Activated T-helper 9 cell treated with anti-CD3 and anti-CD28 coated beads, Interleukin-2, amount 50 U/mL, for 16 hours (primary cell): ENCODE data around the gene UGCG.
"Not testable (repeated sequence)": the region's sequence is repeated elsewhere in the genome, so short reads cannot be mapped to it uniquely, and the experiment has no call there.

Experiments
- DNase-seq: peaks from one replicate; pipeline ENCODE4 v3.0.0-alpha.2; 2020; ENCODE audit warnings: low read depth

UGCG gene

DNA sequence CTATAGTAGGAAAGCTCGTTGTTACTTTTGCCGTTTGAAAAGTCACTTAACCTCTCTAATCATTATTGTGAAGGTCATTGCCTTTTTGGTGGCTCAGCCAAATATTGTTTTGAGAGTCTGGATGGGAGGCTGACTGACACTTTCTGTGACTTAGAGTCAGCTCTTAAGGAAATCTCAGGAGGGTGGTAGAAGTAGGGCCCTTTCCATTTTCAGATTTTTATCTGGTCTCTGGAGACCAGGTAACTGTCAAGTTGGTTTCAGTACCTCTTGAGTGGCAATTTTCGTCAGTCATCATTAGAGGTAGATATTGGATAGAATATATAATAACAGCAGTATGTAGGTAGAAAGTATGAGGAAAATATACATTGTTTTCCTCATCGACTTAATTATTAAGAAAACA, 23.3 kb downstream of the UGCG start:
- DNase-seq: no peak

DNA sequence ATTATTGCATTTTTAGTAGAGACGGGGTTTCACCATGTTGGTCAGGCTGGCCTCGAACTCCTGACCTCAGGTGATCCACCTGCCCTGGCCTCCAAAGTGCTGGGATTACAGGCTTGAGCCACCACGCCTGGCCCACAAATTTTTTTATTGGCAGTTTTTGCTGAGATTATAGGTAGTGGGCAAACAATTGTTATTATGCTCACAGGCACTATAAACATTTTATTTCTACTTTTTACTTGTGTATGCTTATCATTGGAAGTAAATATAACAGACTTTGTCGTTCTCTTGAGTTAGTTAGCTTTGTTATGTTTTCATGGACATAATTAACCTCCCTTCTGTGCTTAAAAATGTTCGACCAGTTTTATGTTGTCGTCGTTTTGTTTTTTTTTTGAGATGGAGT, 23.9 kb downstream of the UGCG start:
- no peak for DNase-seq

DNA sequence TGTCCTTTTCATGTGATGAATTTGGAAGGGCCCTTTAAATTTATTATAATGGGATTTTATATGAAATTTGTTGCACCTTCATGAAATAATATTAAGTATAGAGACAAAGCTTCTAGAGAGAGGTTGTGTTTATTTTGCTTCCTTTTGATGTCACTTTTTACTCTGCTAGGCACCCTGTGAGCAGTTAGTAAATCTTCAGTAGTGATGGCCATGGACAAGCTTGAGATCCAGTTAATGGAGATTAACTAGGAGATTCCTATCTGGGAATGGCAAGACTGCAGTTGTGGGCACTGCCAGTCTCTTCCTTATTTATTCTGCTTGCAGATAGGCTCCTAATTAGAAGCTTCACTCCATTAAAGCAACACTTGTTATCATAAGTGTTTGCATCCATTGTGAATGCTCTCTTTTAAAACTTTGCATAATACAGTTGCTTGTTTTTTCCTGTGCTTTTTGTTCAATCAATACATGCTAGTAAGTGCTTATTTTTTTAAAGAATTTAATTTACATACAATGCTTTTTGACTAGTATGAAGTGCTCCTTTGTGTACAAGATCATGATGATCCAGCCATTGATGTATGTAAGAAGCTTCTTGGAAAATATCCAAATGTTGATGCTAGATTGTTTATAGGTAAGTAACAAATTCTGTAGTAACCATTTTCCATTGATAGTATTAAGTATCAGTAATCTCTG, 25.9 kb downstream of the UGCG start:
- DNase-seq: no peak

DNA sequence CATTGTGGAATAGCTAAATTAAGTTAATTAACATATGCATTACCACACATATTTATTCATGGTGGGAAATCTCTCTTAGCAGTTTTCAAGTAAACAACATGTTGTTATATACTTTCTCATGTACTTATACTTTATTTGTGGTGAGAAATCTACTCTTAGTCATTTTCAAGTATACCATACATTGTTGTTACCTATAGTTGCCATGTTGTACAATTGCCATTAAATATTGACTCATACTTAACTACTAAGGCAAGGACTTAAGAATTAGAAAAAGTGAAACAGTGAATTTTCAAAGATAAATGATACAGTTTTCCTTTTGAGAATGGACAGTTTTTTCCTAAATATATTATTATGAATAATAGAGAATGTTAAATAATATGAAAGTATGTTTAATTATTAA, 27.7 kb downstream of the UGCG start:
- no peak for DNase-seq

DNA sequence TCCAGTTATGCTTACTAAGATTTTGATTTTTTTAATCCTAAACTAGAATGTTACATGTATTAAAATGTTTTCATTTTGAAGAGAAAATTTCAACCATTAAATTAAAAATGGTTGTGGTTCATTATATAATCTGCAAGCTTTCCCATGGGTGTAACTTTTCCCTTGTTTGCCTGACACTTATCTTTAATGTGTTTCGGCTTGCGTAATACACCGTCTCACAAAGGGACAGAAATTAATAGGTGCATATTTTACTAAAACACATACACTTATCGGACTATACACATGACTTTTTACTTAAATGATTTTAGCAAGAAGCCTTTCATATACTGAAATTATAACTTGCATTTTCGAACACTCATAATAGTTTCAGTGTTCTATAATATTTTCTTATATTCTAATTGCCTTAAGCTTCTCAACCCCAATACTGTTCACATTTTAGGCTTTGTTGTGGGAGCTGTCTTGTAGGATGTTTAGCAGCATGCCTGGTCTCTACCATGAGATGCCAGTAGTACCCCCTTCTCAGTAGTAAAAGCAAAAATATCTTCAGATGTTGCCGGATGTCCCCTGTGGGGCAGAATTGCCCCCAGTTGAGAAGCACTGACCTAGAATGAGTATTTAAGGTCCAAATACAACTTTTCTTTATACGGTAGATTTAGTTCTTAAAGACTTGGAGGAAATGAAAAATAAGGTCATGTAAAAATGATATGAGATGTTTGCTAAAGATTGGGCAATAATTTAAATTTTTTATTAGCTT, 28.6 kb downstream of the UGCG start:
- no peak for DNase-seq

DNA sequence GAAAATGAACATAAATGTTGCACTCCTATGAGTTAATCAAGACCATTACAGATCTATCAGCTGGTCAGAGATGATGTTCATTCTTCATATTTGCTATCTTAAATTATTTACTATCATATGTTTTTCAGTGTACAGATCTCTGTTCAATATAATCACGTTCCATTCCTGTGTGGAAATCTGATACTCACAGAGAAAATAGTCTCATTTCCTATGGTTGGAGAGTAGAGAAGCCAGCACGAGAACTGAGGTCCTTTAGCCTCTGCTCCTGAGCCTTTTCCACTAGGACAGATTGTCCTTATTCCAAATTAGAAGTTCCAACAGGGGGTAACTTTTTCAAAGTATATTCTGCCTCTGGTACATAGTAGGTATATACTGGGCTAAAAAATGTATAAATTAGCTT, 29.2 kb downstream of the UGCG start:
- DNase-seq: no peak

DNA sequence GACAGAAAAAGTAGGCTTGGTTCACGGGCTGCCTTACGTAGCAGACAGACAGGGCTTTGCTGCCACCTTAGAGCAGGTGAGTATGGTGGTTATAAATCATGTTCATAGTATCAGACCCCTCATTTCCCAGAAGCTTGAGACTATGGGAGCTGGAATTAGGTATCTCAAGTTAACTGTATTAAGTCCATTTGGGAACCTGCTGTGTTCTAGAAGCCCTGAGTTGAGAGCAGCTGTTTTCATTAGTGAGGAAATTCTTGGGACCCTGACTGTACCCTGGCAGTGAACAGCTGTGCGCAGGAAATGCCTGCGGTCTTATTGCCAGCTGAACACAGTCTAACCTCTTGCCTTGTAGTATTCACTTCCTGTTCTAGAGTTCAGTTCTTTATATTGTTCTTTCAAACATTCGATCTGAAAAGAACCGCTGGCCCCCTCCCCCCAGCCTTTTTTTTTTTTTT, 29.8 kb downstream of the UGCG start:
- DNase-seq: peak; percentile 33

DNA sequence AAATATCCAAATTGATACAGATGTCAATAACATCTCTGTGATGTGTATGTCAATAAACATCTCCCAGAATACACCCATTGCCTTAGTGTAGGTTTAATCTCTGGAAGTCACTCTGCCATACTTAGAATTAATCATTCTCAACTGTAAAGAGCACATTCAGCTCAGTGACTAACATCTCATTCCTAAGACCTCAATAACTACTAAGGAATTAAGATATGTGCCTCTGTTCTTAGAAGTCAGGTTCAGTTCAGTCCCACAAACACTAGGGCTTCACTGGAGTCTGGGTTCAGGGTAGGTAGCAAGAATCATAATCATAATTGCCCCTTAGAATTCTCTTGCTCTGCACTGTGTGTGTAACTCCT, 31.7 kb downstream of the UGCG start:
- DNase-seq: no peak

DNA sequence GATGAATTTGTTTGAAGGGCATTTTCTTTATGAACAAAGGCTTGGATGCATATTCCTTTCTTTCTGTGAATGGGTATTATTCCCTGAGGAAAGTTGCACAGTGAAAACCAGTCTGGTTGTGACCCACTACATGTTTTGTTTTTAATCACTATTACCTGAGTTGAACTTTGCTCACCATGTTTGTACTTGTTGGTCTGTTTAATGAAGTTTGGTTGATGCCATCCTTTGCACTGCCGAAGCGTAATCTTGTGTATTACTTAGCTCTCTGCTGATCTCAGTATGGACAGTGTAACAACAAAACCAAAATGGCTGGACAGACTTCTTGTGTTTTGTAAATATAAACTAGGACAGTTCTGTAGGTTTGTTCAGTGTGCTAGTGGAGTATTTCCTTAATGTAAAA, 38.1 kb downstream of the UGCG start:
- no peak for DNase-seq

DNA sequence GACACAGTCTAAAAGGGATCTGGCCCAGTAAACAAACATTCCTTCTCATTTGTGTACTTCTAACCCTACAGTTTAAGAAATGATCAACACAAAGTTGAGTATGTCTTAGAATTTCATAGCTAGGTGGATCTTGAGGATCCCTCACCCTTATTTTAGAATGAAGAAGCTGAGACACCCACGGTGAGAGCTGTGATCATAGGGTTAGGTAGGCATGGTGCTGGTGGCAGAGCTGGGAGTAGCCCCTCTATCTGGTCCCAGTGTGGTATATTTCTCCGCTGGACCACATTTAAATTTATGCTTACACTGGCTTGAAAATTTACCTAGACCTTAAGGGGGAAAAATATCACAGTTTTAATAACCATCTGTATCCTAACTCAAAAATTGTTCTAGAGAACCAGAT, 39.8 kb downstream of the UGCG start:
- DNase-seq: no peak

DNA sequence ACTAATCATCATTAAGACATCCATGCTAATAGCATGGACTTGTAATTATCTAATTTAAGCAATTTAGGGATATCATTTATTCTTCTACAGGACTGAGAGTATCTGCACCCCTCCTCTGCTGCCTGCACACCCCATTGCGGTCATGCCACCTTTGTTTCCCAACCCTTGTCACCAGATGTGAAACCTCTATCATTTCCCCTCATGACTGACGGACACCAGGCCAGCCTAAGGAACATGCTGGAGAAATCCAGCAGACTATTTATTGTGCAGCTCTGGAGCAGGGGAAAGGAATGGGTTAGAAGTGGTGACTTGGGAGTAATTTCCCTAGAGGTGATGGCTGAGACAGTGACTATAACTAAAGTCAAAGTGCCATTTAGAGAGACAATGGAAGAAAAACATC, 40.7 kb downstream of the UGCG start:
- DNase-seq: no peak

DNA sequence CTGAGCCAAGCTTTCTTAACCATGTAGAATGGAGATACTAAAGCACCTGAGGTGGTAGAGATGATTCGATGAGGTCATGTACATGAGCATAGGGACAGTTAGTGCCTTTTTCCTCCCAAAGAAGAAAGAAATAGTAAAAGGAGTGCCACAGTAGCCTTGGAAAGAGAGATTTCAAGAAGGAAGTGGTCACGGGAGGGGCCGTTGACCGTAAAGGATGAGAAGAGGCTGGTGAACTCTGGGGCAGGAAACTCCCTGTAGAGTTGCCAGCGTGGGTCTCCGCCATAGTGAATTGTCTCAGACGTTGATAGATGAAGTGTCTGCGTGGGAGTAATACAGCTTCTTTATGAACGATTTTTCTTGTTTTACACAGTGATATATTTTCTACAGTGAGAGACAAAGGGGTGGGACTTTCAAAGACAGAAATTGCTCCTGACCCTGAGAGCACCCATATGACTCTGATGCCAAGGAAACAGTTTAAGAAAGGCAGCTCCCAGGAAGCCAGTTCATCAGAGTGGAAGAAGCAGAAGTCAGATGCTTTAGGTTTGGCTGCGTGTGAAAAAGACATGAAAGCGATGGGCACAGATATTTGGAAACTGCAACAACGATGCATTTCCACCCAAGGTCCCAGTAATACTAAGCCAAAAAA, 41.3 kb downstream of the UGCG start:
- DNase-seq: peak; percentile 33

DNA sequence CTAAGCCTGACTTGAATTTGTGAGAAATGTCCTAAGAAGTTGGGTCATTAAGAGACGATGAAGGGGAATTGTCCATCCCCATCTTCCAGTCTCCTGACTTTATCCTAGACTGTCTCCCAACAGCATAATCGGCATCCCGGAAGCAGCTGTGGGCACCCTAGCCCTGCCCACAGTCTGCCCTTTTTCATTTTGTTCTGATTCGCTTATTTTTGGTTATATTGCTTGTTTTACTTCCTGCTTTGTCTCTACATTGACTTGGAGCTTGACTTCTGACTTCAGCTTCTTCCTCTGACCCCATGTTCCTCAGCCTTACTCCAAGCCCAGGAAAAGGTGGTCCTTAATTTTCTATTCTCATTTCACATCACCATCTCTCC, 41.8 kb downstream of the UGCG start:
- DNase-seq: no peak

DNA sequence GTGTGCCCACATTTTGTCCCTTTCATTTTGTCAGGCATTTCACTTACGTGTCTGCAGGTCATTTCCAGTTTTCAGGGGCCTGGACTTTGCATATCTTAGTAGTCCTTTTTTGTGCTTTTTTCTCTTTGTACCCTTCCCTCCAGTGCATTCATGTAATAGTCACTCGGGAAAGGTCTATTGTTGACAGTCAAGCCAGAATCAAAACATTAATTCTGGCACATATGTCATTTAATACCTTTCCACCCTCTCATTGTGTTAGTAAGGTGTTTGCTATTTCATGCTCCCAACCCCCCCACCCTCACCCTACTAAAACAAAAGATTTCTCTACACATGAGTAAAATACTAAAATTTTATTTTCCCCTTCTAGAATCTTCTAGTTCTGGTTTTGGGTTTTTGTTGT, 42.7 kb downstream of the UGCG start:
- no peak for DNase-seq

DNA sequence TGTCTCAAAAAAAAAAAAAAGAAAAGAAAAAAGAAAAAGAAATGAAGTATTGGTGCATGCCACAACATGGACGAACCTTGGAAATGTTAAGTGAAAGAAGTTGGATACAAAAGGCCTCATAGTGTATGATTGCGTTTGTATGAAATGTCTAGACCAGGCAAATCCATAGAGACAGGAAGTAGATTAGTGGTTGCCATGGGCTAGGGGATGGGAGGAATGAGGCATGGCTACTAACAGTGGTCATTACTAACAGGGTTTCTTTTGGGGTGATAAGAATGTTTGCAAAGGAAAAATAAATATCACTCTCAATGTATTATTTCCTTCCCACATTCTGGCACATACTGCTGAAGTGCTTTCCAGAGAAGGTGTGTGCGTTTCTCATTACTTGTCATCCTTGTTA, 44.1 kb downstream of the UGCG start:
- no peak for DNase-seq

DNA sequence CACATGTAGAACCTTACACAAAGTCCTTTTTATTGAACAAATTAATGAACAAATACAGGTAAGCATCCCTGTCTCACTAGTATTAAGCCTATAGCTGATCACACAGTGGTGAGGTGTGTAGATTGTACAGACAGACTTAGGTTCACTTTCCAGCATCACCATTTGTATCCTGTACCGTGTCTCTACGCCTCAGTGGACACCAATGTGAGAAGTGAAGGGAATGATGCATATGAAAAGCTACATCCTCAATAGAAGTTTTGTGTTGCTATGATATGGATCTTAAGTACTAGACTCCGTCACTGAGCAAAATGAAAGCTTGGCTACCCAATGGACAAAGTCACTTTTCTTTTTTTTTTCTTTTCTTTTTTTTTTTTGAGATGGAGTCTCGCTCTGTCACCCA, 46.6 kb downstream of the UGCG start:
- no peak for DNase-seq

DNA sequence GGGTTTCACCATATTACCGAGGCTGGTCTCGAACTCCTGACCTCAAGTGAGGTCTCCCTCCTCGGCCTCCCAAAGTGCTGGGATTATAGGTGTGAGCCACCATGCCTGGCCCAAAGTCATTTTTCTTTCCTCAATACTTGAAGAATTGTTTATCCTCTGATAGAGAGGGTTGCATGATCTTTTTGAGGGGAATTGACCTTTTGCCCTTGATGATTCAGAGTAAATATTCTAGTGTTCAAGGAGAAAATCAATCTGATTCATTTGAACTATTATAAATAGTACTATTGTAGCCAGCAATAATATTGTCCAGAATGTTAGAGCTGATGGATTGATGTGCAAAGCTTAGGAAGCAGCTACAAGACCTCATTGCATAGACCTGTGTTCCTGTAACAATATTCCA, 47.1 kb downstream of the UGCG start:
- DNase-seq: no peak

DNA sequence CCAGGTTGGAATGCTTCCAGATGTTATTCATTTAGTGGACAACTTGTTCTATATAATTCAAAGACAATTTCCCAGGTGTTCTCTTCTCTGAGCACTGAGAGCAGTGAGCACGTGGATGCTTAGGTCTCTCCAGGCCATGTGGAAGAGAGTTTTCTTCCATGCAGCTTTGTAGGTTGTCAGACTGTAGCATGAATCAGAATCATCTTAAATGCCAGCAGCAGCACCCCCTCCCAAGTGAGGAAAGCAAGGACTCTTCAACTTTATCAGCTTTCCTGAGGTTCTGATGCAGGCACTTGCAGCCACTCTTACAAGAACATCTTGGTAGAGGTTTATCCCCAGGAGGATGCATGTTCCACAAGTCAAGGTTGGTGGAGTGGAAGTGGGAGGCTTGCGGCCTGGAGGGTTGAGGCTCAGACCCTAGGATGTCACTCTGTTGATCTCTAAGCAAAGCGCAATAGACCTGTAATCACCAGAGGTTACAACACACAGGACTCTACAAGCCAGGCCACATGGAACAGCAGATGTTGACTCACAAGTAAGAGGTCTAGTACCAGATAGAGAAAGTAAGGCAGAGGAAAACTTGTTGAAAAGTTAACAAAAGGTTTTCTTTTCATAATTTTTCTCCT, 47.7 kb downstream of the UGCG start:
- DNase-seq: no peak

DNA sequence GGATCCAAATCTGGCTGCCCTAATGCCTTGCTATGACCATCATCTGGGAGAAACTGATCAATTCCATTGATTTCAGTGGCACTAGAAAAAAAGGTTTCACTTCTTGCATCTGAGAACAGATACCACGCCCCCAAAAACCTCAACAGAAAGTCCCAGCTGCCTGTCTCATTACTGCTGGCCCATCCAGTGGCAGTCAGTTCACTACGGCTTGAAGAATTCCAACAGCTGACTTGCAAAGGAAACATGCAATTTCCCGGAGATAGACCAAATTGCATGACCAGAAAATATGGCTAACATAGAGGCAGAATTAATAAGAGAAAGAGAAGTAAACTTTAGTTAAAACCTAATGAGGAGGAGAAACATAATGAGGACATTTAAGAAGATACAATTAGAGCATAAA, 48.6 kb downstream of the UGCG start:
- no peak for DNase-seq

DNA sequence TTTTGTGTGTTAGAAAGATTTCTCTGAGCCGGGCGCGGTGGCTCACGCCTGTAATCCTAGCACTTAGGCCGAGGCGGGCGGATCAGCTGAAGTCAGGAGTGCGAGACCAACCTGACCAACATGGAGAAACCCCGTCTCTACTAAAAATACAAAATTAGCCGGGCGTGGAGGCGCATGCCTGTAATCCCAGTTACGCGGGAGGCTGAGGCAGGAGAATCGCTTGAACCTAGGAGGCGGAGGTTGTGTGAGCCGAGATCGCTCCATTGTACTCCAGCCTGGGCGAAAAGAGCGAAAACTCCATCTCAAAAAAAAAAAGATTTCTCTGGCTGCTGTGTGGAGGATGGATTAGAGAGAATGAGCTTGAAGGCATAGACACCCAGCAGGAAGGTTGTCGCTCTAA, 51.5 kb downstream of the UGCG start:
- not testable (repeated sequence) for DNase-seq

DNA sequence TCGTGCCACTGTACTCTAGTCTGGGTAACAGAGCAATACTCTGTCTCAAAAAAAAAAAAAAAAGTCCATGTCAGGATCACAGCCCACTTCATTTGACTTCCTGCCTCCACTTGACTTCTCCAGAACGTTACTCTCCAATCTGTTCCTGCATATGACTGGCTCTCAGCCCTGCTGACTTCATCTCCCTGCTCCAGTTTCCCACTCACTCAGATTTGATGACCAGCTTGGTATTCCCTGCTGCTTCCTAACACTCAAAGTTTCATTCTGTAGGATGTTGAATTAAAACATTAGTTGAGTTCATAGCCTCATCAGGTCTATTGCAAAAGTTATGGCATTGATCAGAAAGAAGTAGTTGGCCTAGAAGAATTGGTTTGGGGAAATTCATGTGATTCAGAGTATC, 52.3 kb downstream of the UGCG start:
- DNase-seq: no peak

DNA sequence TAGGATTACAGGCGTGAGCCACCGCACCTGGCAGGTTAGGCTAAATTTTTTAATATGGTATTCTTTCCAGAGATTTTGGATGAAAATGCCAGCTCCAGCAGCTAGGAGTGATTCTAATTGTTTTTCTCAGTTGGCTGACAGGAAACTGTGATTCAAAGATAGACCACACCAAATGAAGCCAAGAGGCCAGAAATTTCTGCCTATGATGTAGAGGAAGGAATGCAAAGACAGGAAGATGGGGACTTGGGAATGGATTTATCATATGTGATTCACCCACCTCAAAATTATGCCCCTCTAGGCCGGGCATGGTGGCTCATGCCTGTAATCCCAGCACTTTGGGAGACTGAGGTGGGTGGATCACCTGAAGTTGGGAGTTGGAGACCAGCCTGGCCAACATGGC, 53.3 kb downstream of the UGCG start:
- no peak for DNase-seq

DNA sequence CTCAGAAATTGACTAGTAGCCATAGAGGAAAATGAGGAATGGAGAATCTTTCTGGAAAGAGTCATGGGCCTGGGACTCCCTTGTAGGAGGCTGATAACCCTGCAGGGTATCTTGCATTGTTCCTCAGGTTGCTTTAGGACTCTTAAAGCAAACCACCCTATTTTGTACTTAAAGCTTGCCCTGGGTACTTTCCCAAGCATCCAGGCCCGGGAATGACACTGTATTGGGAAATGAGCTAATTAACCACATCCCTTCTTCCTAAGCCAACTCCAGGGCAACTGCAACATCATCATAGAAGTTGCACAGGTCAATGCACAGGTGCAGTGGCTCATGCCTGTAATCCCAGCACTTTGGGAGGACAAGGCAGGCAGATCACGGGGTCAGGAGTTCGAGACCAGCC, 55.9 kb downstream of the UGCG start:
- DNase-seq: no peak
